B cell (primary cell): ENCODE data around the gene CEACAM3. TPM values are rescaled to one million over a fixed set of nuclear protein-coding genes. Genes with fewer than 3 reads are reported as not detected.

ENCODE experiments used
- ATAC-seq: fragments of 200-7000 bp; cut with Tn5 transposase; one replicate; pipeline ENCODE4 v1.10.0; 2021; ENCODE audit warnings: low read depth, mild to moderate bottlenecking, moderate number of reproducible peaks, moderate library complexity
- CTCF ChIA-PET: fragments of 350-600 bp; sonication (Branson Sonifier 250); formaldehyde crosslinking; loops from one replicate; lab custom pipeline; 2021; ENCODE audit warnings: antibody characterized with exemption, inconsistent platforms; lab: Charles Lee
- POLR2A ChIA-PET: fragments of 350-600 bp; sonication (Branson Sonifier 250); formaldehyde crosslinking; loops from one replicate; lab custom pipeline; 2021; ENCODE audit warnings: antibody characterized with exemption; lab: Charles Lee
- DNase-seq: peaks from one replicate; pipeline ENCODE4 v3.0.0; 2013
- H2AFZ ChIP-seq: 2 replicates; pipeline ENCODE4 v1.6.1; 2012; ENCODE audit warnings: mild to moderate bottlenecking, low read depth, low read length; ENCODE audit not compliant: insufficient read depth, poor library complexity, severe bottlenecking
- H3K27ac ChIP-seq, 2 donors: 1 replicate in 1 of 2; 2 replicates in 1 of 2; pipeline ENCODE4 v1.5.1; 2012 to 2013; ENCODE audit warnings: low read length in 2 of 2, mild to moderate bottlenecking in 2 of 2, moderate library complexity in 1 of 2
- H3K27me3 ChIP-seq, 4 experiments: fragments of 200-600 bp in 1 of 4; sonication (generic) in 1 of 4; replicated peaks in 1 of 4; 1 replicate in 2 of 4; 2 replicates in 2 of 4; pipeline versions ENCODE4 v1.6.1 to v1.7.0; 2013 to 2016; ENCODE audit warnings: low read length in 3 of 4, mild to moderate bottlenecking in 2 of 4, mixed read lengths in 1 of 4, moderate library complexity in 1 of 4; ENCODE audit not compliant: insufficient read depth in 4 of 4, control insufficient read depth in 3 of 4; ENCODE audit errors: control extremely low read depth in 1 of 4
- H3K36me3 ChIP-seq, 2 experiments: replicated peaks in 1 of 2; 1 replicate in 1 of 2; 2 replicates in 1 of 2; pipeline versions ENCODE4 v1.6.1 to v1.7.1; 2013; ENCODE audit warnings: low read length in 1 of 2; ENCODE audit not compliant: insufficient read depth in 2 of 2, control insufficient read depth in 1 of 2; ENCODE audit errors: control extremely low read depth in 1 of 2, extremely low read depth in 1 of 2
- H3K4me1 ChIP-seq, 2 donors: fragments of 200-600 bp in 1 of 2; sonication (generic) in 1 of 2; 1 replicate in 1 of 2; 2 replicates in 1 of 2; pipeline versions ENCODE4 v1.5.1 to v1.6.1; 2013 to 2017; ENCODE audit warnings: low read length in 2 of 2; ENCODE audit not compliant: control insufficient read depth in 2 of 2, insufficient read depth in 2 of 2
- H3K4me2 ChIP-seq: replicated peaks from 2 replicates; pipeline ENCODE3; 2012; ENCODE audit warnings: mild to moderate bottlenecking, low read depth, low read length; ENCODE audit not compliant: poor library complexity, severe bottlenecking
- H3K4me3 ChIP-seq, 5 experiments: fragments of 200-600 bp in 1 of 5; sonication (generic) in 1 of 5; 1 replicate in 3 of 5; 2 replicates in 2 of 5; pipeline versions ENCODE4 v1.5.1 to v1.7.0; 2011 to 2016; ENCODE audit warnings: low read length in 4 of 5, mild to moderate bottlenecking in 4 of 5, low read depth in 2 of 5, control low read depth in 1 of 5, moderate library complexity in 1 of 5; ENCODE audit not compliant: insufficient read depth in 1 of 5; ENCODE audit errors: control extremely low read depth in 1 of 5, extremely low read depth in 1 of 5
- H3K79me2 ChIP-seq: fragments of 200-600 bp; sonication (generic); one replicate; pipeline ENCODE4 v1.6.0; 2016; ENCODE audit warnings: low read length; ENCODE audit not compliant: control insufficient read depth, insufficient read depth
- H3K9ac ChIP-seq: fragments of 200-600 bp; sonication (generic); 2 replicates; pipeline ENCODE4 v1.6.1; 2017; ENCODE audit warnings: mild to moderate bottlenecking, low read length, moderate library complexity
- H3K9me3 ChIP-seq, 3 donors: one replicate each; pipeline versions ENCODE4 v1.6.1 to v1.7.1; 2013; ENCODE audit warnings: low read length in 2 of 3; ENCODE audit not compliant: control insufficient read depth in 2 of 3, insufficient read depth in 1 of 3; ENCODE audit errors: control extremely low read depth in 1 of 3
- H4K20me1 ChIP-seq: 2 replicates; pipeline ENCODE4 v1.6.0; 2012; ENCODE audit warnings: mild to moderate bottlenecking, low read length; ENCODE audit not compliant: insufficient read depth, control insufficient read depth, poor library complexity, severe bottlenecking
- H3K27ac Mint-ChIP-seq: one replicate; pipeline ENCODE4 v1.8.0; 2021; ENCODE audit warnings: mixed read lengths
- H3K27me3 Mint-ChIP-seq: one replicate; pipeline ENCODE4 v1.8.0; 2021; ENCODE audit warnings: mixed read lengths
- H3K4me1 Mint-ChIP-seq: one replicate; pipeline ENCODE4 v1.8.0; 2021; ENCODE audit warnings: mixed read lengths
- H3K4me3 Mint-ChIP-seq: one replicate; pipeline ENCODE4 v1.8.0; 2021; ENCODE audit warnings: mixed read lengths
- H3K9me3 Mint-ChIP-seq: one replicate; pipeline ENCODE4 v1.8.0; 2022; ENCODE audit warnings: mixed read lengths; ENCODE audit not compliant: insufficient read depth
- EZH2 ChIP-seq: IDR thresholded peaks from 2 replicates; pipeline ENCODE4 v1.6.1; 2012; ENCODE audit warnings: borderline replicate concordance, low read depth, mild to moderate bottlenecking, moderate library complexity, low read length; ENCODE audit not compliant: insufficient read depth, poor library complexity, severe bottlenecking
- WGBS: methylation state at CpG from one replicate; pipeline ENCODE4 v1.1.5; 2013; ENCODE audit warnings: missing lambda C conversion rate; ENCODE audit not compliant: insufficient coverage; 5-methylcytosine and 5-hydroxymethylcytosine counted together
- intact Hi-C: fragments of 100-400 bp; cut with micrococcal nuclease; formaldehyde crosslinking; loops from one replicate; pipeline ENCODE4 v1.10.0; 2022
- polyA plus RNA-seq: library from polyadenylated mRNA; depleted of rRNA; stranded (reverse); fragments of >200 nt; gene quantifications from 2 replicates; pipeline ENCODE4 v1.2.3, GENCODE V29; 2012
- total RNA-seq, 2 donors: library from RNA; stranded (reverse); fragments of 120-200 nt in 1 of 2; gene quantifications; 1 replicate in 1 of 2; 2 replicates in 1 of 2; pipeline versions ENCODE4 v1.2.3 to v1.2.4, GENCODE V29; 2013 to 2022
- TF ChIP-seq, protein P1 (sequence below): fragments of 200-600 bp; IDR thresholded peaks from one replicate; pipeline ENCODE4 v1.8.0; 2022; ENCODE audit warnings: antibody characterized with exemption, mild to moderate bottlenecking

The CEACAM3 gene
- total and polyA plus RNA-seq, 2 donors (not counting 1 experiment from before 2014, with no cell fraction given), result not detected

DNA sequence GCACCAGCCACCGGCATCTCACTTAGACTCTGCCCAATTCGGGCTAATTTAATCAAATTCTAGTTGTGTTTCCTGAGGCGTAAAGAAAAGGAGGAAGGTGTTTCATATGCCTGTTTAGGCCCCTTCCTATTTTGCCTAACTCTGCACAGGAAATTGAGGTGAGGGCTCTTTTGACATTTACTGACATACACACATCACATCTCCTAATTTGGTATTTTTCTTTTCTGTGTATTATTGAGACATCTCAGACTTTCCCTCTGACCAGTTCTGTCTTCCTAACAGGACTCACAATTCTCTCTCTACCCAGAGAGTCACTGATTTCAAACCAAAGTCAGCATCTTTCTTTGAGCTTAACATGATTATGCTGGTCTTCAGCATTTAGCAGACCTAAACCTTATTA lies 7.9 kb downstream of the CEACAM3 start:
- Histone ChIP-seq H2AFZ (no peak overlapping the region), H3K4me3 (no peak overlapping the region), H3K79me2 (no peaks in the 10 kb centered on the region), H3K27me3 (no peaks in the 10 kb centered on the region), H3K9ac (no peak overlapping the region), H3K36me3 (no peaks in the 10 kb centered on the region), H3K9me3 (peaks cover 0 to 5% (median 0%) of the 10 kb centered on the region in 3 donors), H3K4me1 (peaks cover 33 to 46% of the 10 kb centered on the region in 2 donors), H3K27ac (peak overlapping the region; percentile 29 to 54), H4K20me1 (no peaks in the 10 kb centered on the region), H3K4me2 (peak overlapping the region; percentile 16)
- peaks cover 41% of the 10 kb centered on the region for H3K4me1 Mint-ChIP-seq
- H3K4me3 Mint-ChIP-seq, result peak overlapping the region; percentile 64
- DNase-seq (no peak), ATAC-seq (peak; percentile 39)
- H3K27ac Mint-ChIP-seq, result peak overlapping the region; percentile 78
- CTCF ChIA-PET, result interaction anchor here (2.8 to 7.1 kb wide), 4 partner anchors 11 to 52 kb away, joined by 7 to 63 read pairs (median 18); partner anchors contain the start of gene CEACAM3
- intact Hi-C loops, result no loop called here
- no CpG with 5 or more reads among the region's 3 CpGs for WGBS
- peaks cover 4% of the 10 kb centered on the region for H3K9me3 Mint-ChIP-seq
- TF ChIP-seq EZH2, result no peak
- TF ChIP-seq, protein P1, sequence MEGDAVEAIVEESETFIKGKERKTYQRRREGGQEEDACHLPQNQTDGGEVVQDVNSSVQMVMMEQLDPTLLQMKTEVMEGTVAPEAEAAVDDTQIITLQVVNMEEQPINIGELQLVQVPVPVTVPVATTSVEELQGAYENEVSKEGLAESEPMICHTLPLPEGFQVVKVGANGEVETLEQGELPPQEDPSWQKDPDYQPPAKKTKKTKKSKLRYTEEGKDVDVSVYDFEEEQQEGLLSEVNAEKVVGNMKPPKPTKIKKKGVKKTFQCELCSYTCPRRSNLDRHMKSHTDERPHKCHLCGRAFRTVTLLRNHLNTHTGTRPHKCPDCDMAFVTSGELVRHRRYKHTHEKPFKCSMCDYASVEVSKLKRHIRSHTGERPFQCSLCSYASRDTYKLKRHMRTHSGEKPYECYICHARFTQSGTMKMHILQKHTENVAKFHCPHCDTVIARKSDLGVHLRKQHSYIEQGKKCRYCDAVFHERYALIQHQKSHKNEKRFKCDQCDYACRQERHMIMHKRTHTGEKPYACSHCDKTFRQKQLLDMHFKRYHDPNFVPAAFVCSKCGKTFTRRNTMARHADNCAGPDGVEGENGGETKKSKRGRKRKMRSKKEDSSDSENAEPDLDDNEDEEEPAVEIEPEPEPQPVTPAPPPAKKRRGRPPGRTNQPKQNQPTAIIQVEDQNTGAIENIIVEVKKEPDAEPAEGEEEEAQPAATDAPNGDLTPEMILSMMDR, result no peak
- no peaks in the 10 kb centered on the region for H3K27me3 Mint-ChIP-seq
- POLR2A ChIA-PET, result no interaction called here

DNA sequence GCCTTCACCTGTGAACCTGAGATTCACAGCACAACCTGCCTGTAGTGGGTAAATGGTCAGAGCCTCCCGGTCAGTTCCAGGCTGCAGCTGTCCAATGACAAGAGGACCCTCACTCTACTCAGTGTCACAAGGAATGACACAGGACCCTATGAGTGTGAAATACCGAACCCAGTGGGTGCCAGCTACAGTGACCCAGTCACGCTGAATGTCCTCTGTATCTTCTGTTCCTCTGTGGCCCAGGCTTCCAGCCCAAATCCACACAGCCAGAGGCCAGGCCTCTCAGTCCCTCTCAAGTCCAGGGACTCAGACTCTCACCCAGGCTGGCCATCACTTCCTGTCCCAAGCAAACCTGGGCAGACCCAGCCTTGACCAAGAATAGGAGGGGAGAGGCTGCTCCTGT lies 10.8 kb downstream of the CEACAM3 start:
- CTCF ChIA-PET, result interaction anchor here (1.0 to 7.1 kb wide), 2 partner anchors 14 kb away, joined by 5 to 63 read pairs; partner anchors contain the start of gene CEACAM3
- H3K4me1 ChIP-seq, result peaks cover 42 to 43% of the 10 kb centered on the region in 2 donors
- no peak overlapping the region for H3K4me3 ChIP-seq
- H3K79me2 ChIP-seq, result no peaks in the 10 kb centered on the region
- no peak for TF ChIP-seq EZH2
- TF ChIP-seq, protein P1, result no peak
- H3K9me3 ChIP-seq, result peaks cover 0 to 2% (median 0%) of the 10 kb centered on the region in 3 donors
- H3K27ac Mint-ChIP-seq, result no peak overlapping the region
- peaks cover 46% of the 10 kb centered on the region for H3K4me1 Mint-ChIP-seq
- WGBS, result 94% methylated on average over 3 of the region's 3 CpGs
- no peaks in the 10 kb centered on the region for H3K36me3 ChIP-seq
- H3K27me3 ChIP-seq, result no peaks in the 10 kb centered on the region
- DNase-seq, result no peak
- H3K27me3 Mint-ChIP-seq, result no peaks in the 10 kb centered on the region
- H3K9me3 Mint-ChIP-seq, result no peaks in the 10 kb centered on the region
- H3K4me2 ChIP-seq, result no peak overlapping the region
- POLR2A ChIA-PET, result no interaction called here
- no peak for ATAC-seq
- H3K9ac ChIP-seq, result no peak overlapping the region
- intact Hi-C loops, result no loop called here
- H2AFZ ChIP-seq, result no peak overlapping the region
- H4K20me1 ChIP-seq, result no peaks in the 10 kb centered on the region
- no peak overlapping the region for H3K27ac ChIP-seq
- no peak overlapping the region for H3K4me3 Mint-ChIP-seq
